H9 (cell line): Measurements from ENCODE around the gene QPRT. TPM values are rescaled to one million over a fixed set of nuclear protein-coding genes. Genes with fewer than 3 reads are reported as not detected.
"Not testable (repeated sequence)": the region's sequence is repeated elsewhere in the genome, so short reads cannot be mapped to it uniquely, and the experiment has no call there.

Source experiments
- DNase-seq: peaks from one replicate; pipeline ENCODE4 v3.0.0-alpha.2; 2017
- H2AFZ ChIP-seq: one replicate; pipeline ENCODE4 v1.6.1; 2013; ENCODE audit warnings: mild to moderate bottlenecking, low read length, control low read depth, moderate library complexity
- H2AK5ac ChIP-seq: 2 replicates; pipeline ENCODE4 v1.6.1; 2013; ENCODE audit warnings: low read length, control low read depth, mixed read lengths; ENCODE audit not compliant: insufficient read length
- H2BK120ac ChIP-seq: one replicate; pipeline ENCODE4 v1.6.1; 2013; ENCODE audit warnings: low read depth, mild to moderate bottlenecking, low read length, control low read depth, inconsistent platforms; ENCODE audit not compliant: poor library complexity, severe bottlenecking
- H2BK12ac ChIP-seq: 2 replicates; pipeline ENCODE4 v1.6.1; 2013; ENCODE audit warnings: low read length, control low read depth, mixed read lengths, low read depth; ENCODE audit not compliant: insufficient read length
- H2BK15ac ChIP-seq: 2 replicates; pipeline ENCODE4 v1.6.1; 2013; ENCODE audit warnings: low read depth, low read length, control low read depth
- H2BK20ac ChIP-seq: one replicate; pipeline ENCODE4 v1.6.1; 2013; ENCODE audit warnings: low read depth, mild to moderate bottlenecking, low read length, control low read depth, inconsistent platforms; ENCODE audit not compliant: poor library complexity, severe bottlenecking
- H2BK5ac ChIP-seq: 2 replicates; pipeline ENCODE4 v1.6.1; 2013; ENCODE audit warnings: low read length, control low read depth, mixed read lengths; ENCODE audit not compliant: insufficient read length
- H3K14ac ChIP-seq: 2 replicates; pipeline ENCODE4 v1.6.1; 2013; ENCODE audit warnings: low read length, control low read depth; ENCODE audit not compliant: insufficient read depth
- H3K18ac ChIP-seq: 2 replicates; pipeline ENCODE4 v1.6.1; 2013; ENCODE audit warnings: low read depth, mild to moderate bottlenecking, mixed read lengths, low read length, control low read depth; ENCODE audit not compliant: insufficient read length
- H3K23ac ChIP-seq: 2 replicates; pipeline ENCODE4 v1.6.1; 2013; ENCODE audit warnings: low read length, control low read depth, mixed read lengths, low read depth; ENCODE audit not compliant: insufficient read length
- H3K23me2 ChIP-seq: 2 replicates; pipeline ENCODE4 v1.6.1; 2013; ENCODE audit warnings: low read depth, mild to moderate bottlenecking, mixed read lengths, low read length, control low read depth; ENCODE audit not compliant: insufficient read length, poor library complexity, severe bottlenecking
- H3K27ac ChIP-seq: 2 replicates; pipeline ENCODE4 v1.5.1; 2013; ENCODE audit warnings: low read length, control low read depth, mixed read lengths, low read depth; ENCODE audit not compliant: insufficient read length
- H3K27me3 ChIP-seq: 2 replicates; pipeline ENCODE4 v1.6.1; 2013; ENCODE audit warnings: low read length, control low read depth, inconsistent platforms; ENCODE audit not compliant: insufficient read depth
- H3K4ac ChIP-seq: 2 replicates; pipeline ENCODE4 v1.6.1; 2013; ENCODE audit warnings: low read depth, mild to moderate bottlenecking, control low read depth, inconsistent platforms, low read length, moderate library complexity
- H3K4me1 ChIP-seq: 2 replicates; pipeline ENCODE4 v1.6.1; 2013; ENCODE audit warnings: low read length, control low read depth, inconsistent platforms; ENCODE audit not compliant: insufficient read depth
- H3K4me2 ChIP-seq: 2 replicates; pipeline ENCODE4 v1.6.1; 2013; ENCODE audit warnings: low read length, control low read depth, mixed read lengths; ENCODE audit not compliant: insufficient read length, insufficient read depth
- H3K56ac ChIP-seq: 2 replicates; pipeline ENCODE4 v1.6.1; 2013; ENCODE audit warnings: low read depth, mild to moderate bottlenecking, mixed read lengths, low read length, control low read depth; ENCODE audit not compliant: insufficient read length
- H3K79me1 ChIP-seq: 2 replicates; pipeline ENCODE4 v1.6.1; 2013; ENCODE audit warnings: low read depth, mild to moderate bottlenecking, moderate library complexity, low read length, control low read depth, inconsistent platforms; ENCODE audit not compliant: insufficient read depth, poor library complexity, severe bottlenecking
- H3K79me2 ChIP-seq: 2 replicates; pipeline ENCODE4 v1.6.1; 2013; ENCODE audit warnings: low read length, control low read depth, inconsistent platforms; ENCODE audit not compliant: insufficient read depth
- H3K9ac ChIP-seq: 2 replicates; pipeline ENCODE4 v1.6.1; 2013; ENCODE audit warnings: low read length, control low read depth, mixed read lengths; ENCODE audit not compliant: insufficient read length; ENCODE audit errors: extremely low read depth
- H3K9me3 ChIP-seq: one replicate; pipeline ENCODE4 v1.6.1; 2013; ENCODE audit warnings: low read depth, low read length, inconsistent platforms; ENCODE audit not compliant: control insufficient read depth
- H3T11ph ChIP-seq: one replicate; pipeline ENCODE4 v1.6.1; 2013; ENCODE audit warnings: mild to moderate bottlenecking, low read length, control low read depth, inconsistent platforms
- H4K20me1 ChIP-seq: one replicate; pipeline ENCODE4 v1.6.1; 2013; ENCODE audit not compliant: control insufficient read depth, insufficient read length, insufficient read depth
- H4K5ac ChIP-seq: 2 replicates; pipeline ENCODE4 v1.6.1; 2013; ENCODE audit warnings: low read depth, mild to moderate bottlenecking, mixed read lengths, low read length, control low read depth; ENCODE audit not compliant: insufficient read length
- H4K8ac ChIP-seq: replicated peaks from 2 replicates; pipeline ENCODE4 v1.6.1; 2013; ENCODE audit warnings: low read length, control low read depth, mixed read lengths, low read depth; ENCODE audit not compliant: insufficient read length
- H4K91ac ChIP-seq: 2 replicates; pipeline ENCODE4 v1.6.1; 2013; ENCODE audit warnings: low read depth, mild to moderate bottlenecking, moderate library complexity, mixed read lengths, low read length, control low read depth; ENCODE audit not compliant: insufficient read length
- H3K27ac Mint-ChIP-seq, 3 experiments: 2 replicates in 2 of 3; 3 replicates in 1 of 3; pipeline ENCODE4 v1.8.0; 2020 to 2021; ENCODE audit warnings: mixed read lengths in 3 of 3, mild to moderate bottlenecking in 1 of 3, moderate library complexity in 1 of 3
- H3K27me3 Mint-ChIP-seq: 2 replicates; pipeline ENCODE4 v1.8.0; 2021; ENCODE audit warnings: low read depth, mild to moderate bottlenecking, moderate library complexity, mixed read lengths
- H3K36me3 Mint-ChIP-seq, 3 experiments: 2 replicates in 2 of 3; 3 replicates in 1 of 3; pipeline ENCODE4 v1.8.0; 2020 to 2021; ENCODE audit warnings: low read depth in 3 of 3, mixed read lengths in 3 of 3; ENCODE audit not compliant: insufficient read depth in 1 of 3
- H3K4me1 Mint-ChIP-seq, 2 experiments: 2 replicates each; pipeline ENCODE4 v1.8.0; 2020; ENCODE audit warnings: mixed read lengths in 2 of 2
- H3K4me3 Mint-ChIP-seq, 2 experiments: 2 replicates in 1 of 2; 3 replicates in 1 of 2; pipeline ENCODE4 v1.8.0; 2020 to 2021; ENCODE audit warnings: mild to moderate bottlenecking in 2 of 2, mixed read lengths in 2 of 2, moderate library complexity in 1 of 2
- H3K9me3 Mint-ChIP-seq, 2 experiments: 2 replicates in 1 of 2; 3 replicates in 1 of 2; pipeline ENCODE4 v1.8.0; 2020; ENCODE audit warnings: mild to moderate bottlenecking in 2 of 2, mixed read lengths in 2 of 2, moderate library complexity in 1 of 2
- WGBS: extraction: QIAGEN DNeasy Blood & Tissue Kit; methylation state at CpG from one replicate; pipeline ENCODE4 v1.1.7; 2013; ENCODE audit warnings: missing lambda C conversion rate, low lambda C conversion rate, mixed read lengths; ENCODE audit not compliant: insufficient read length; ENCODE audit errors: extremely low coverage; 5-methylcytosine and 5-hydroxymethylcytosine counted together
- long read RNA-seq: library from polyadenylated mRNA; unstranded; transcript quantifications from one replicate; pipeline ENCODE4 v2.0.0, GENCODE V29; 2020
- total RNA-seq: library from RNA; stranded (reverse); gene quantifications from 2 replicates; pipeline ENCODE4 v1.2.1, GENCODE V29; 2021
- TF ChIP-seq, protein P1 (sequence below): fragments of 200-600 bp; sonication (generic); conservative IDR thresholded peaks from 3 replicates; pipeline ENCODE4 v1.8.0; 2021; ENCODE audit warnings: antibody characterized with exemption, mild to moderate bottlenecking

QPRT gene
- 107 TPM in 2 replicates for total RNA-seq
- long read RNA-seq, transcript QPRT-201 (3 exons, 913 nt), result minor isoform, 5 of 883 reads
- long read RNA-seq, transcript QPRT-202 (4 exons, 2,343 nt), result major isoform, 724 of 883 reads
- long read RNA-seq, partial matches to known transcripts, result 107 of 883 reads
- long read RNA-seq, other reads (novel, unspliced or antisense), result 44 of 883 reads

DNA sequence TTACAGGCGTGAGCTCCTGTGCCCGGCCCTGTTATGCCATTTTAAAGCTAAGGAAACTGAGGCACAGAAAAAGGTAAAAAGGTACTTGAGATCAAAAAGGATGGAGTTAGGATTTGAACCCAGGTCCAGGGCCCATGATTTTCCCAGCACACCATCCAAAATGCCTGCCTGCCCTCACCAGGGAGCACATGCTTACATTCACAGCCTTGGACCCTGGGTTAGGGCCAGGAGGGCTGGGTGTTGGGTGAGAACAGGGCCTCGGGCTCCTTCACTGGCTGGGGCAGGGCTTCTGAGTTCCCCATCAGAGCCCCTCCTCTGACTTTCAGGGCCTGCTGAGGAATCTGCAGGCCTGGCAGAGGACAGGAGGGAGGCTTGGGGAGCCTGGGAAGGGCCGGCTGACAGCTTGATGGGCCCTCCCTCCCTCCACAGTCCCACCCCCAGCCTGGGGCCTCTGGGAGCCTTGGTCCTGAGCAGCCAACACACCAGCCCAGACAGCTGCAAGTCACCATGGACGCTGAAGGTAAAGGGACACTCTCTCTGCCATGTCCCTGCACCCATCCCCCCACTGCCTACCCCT lies at the start of gene QPRT:
QPRT (plus strand) TSS at position 490 of the 577 bp plus-strand sequence; CDS start at position 508, 18 bp downstream.
- H2AFZ ChIP-seq, result no peak within 1 kb of the TSS
- peak within 1 kb of the TSS; percentile 79 for H3K27ac ChIP-seq

DNA sequence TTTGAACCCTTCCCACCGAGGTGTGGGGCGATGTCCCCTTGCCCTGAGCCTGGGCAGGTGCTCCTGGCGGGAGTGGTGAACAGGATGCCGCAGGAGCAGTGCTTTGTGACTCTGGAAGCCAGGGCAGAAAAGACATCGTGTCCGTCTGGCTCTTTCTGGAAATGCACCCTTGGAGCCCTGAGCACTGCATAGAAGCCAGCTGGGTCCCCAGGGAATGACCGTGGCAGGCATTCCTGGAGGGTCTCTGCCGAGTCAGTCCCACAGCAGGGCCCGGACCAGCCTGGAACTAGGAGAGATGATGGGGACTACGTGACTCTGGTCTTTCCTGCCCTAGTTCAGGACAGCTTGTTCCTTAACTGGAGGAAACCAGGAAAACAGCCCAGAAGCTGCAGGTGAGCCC lies 49.7 kb upstream of the QPRT start:
- not testable (repeated sequence) for DNase-seq, H2BK15ac ChIP-seq, H4K5ac ChIP-seq, H4K20me1 ChIP-seq, H2BK20ac ChIP-seq, H3K23me2 ChIP-seq, H3K27me3 Mint-ChIP-seq, H3K4me1 ChIP-seq, H4K91ac ChIP-seq, H3K4me2 ChIP-seq, H3K56ac ChIP-seq, H2AFZ ChIP-seq, H3K27me3 ChIP-seq, H3K79me1 ChIP-seq, H3K36me3 Mint-ChIP-seq, H2BK120ac ChIP-seq, H3K4me3 Mint-ChIP-seq, H3K18ac ChIP-seq, H3T11ph ChIP-seq, H3K14ac ChIP-seq, H2BK12ac ChIP-seq, H3K9ac ChIP-seq, H3K27ac Mint-ChIP-seq, H3K79me2 ChIP-seq, H3K27ac ChIP-seq, H4K8ac ChIP-seq, H3K23ac ChIP-seq, H3K9me3 Mint-ChIP-seq, H2AK5ac ChIP-seq, H2BK5ac ChIP-seq, H3K9me3 ChIP-seq, H3K4ac ChIP-seq, H3K4me1 Mint-ChIP-seq
- WGBS, result no CpG with 5 or more reads among the region's 10 CpGs

More for the DNA sequence above, at the start of gene QPRT:
- no peaks in the 10 kb centered on the region; the same call in 1 of the 2 replicates for H3K27me3 Mint-ChIP-seq
- Histone ChIP-seq H4K5ac (peak within 1 kb of the TSS; percentile 13), H3T11ph (peak within 1 kb of the TSS; percentile 3), H2BK120ac (peak within 1 kb of the TSS; percentile 92), H3K9ac (peak within 1 kb of the TSS; percentile 83), H4K20me1 (no peaks in the 10 kb centered on the region), H2BK20ac (peak within 1 kb of the TSS; percentile 91), H2BK5ac (peak within 1 kb of the TSS; percentile 96), H4K91ac (peak within 1 kb of the TSS; percentile 54), H3K4ac (no peak within 1 kb of the TSS; the same call in 1 of the 2 replicates), H4K8ac (no peak within 1 kb of the TSS), H3K27me3 (no peaks in the 10 kb centered on the region), H3K14ac (peak within 1 kb of the TSS; percentile 94), H3K23ac (no peak within 1 kb of the TSS), H3K79me1 (peaks cover 6% of the 10 kb centered on the region), H3K4me2 (peak within 1 kb of the TSS; percentile 64), H3K4me1 (peaks cover 3% of the 10 kb centered on the region; the same call in 1 of the 2 replicates), H3K9me3 (no peaks in the 10 kb centered on the region), H2AK5ac (no peak within 1 kb of the TSS), H3K18ac (peak within 1 kb of the TSS; percentile 93), H3K23me2 (peaks cover 6% of the 10 kb centered on the region), H3K79me2 (peaks cover 8% of the 10 kb centered on the region; the same call in 1 of the 2 replicates), H3K56ac (no peak within 1 kb of the TSS), H2BK15ac (no peak within 1 kb of the TSS), H2BK12ac (peak within 1 kb of the TSS; percentile 89)
- DNase-seq, result peak; percentile 95
- no peaks in the 10 kb centered on the region for H3K9me3 Mint-ChIP-seq
- H3K4me3 Mint-ChIP-seq, result peak within 1 kb of the TSS; percentile 75 to 86
- peaks cover 20 to 27% of the 10 kb centered on the region in 2 experiments for H3K4me1 Mint-ChIP-seq
- WGBS, result no CpG with 5 or more reads among the region's 5 CpGs
- peaks cover 10 to 24% (median 21%) of the 10 kb centered on the region in 3 experiments for H3K36me3 Mint-ChIP-seq
- TF ChIP-seq, protein P1, sequence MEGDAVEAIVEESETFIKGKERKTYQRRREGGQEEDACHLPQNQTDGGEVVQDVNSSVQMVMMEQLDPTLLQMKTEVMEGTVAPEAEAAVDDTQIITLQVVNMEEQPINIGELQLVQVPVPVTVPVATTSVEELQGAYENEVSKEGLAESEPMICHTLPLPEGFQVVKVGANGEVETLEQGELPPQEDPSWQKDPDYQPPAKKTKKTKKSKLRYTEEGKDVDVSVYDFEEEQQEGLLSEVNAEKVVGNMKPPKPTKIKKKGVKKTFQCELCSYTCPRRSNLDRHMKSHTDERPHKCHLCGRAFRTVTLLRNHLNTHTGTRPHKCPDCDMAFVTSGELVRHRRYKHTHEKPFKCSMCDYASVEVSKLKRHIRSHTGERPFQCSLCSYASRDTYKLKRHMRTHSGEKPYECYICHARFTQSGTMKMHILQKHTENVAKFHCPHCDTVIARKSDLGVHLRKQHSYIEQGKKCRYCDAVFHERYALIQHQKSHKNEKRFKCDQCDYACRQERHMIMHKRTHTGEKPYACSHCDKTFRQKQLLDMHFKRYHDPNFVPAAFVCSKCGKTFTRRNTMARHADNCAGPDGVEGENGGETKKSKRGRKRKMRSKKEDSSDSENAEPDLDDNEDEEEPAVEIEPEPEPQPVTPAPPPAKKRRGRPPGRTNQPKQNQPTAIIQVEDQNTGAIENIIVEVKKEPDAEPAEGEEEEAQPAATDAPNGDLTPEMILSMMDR, result no peak
- H3K27ac Mint-ChIP-seq, result peak within 1 kb of the TSS; percentile 99 to 100 (median 100)
